SK-N-SH treated with all-trans-retinoic acid at 6 μM for 48 hours (cell line): ENCODE measurements around the gene TOP1.

ENCODE experiments used
- ATAC-seq: fragments of 200-7000 bp; cut with Tn5 transposase; 3 replicates; pipeline ENCODE4 v1.9.1; 2020; ENCODE audit warnings: mild to moderate bottlenecking, moderate library complexity
- ARNTL ChIP-seq: fragments of 450-650 bp; formaldehyde crosslinking; IDR thresholded peaks from 2 replicates; pipeline ENCODE4 v1.5.0; 2020; ENCODE audit warnings: low read depth, mild to moderate bottlenecking, moderate library complexity, borderline replicate concordance
- CSDC2 ChIP-seq: fragments of 250-450 bp; sonication (Bioruptor Pico); IDR thresholded peaks from 2 replicates; pipeline ENCODE4 v1.5.0; 2020; ENCODE audit warnings: mild to moderate bottlenecking, moderate library complexity
- ESRRG ChIP-seq: fragments of 250-450 bp; sonication (Bioruptor Pico); IDR thresholded peaks from 2 replicates; pipeline ENCODE4 v1.6.1; 2021; ENCODE audit warnings: mild to moderate bottlenecking
- GLIS3 ChIP-seq: fragments of 250-450 bp; sonication (Bioruptor Pico); IDR thresholded peaks from 2 replicates; pipeline ENCODE4 v1.5.0; 2020; ENCODE audit warnings: mild to moderate bottlenecking, moderate library complexity
- ISL1 ChIP-seq: fragments of 250-450 bp; sonication (Bioruptor Pico); IDR thresholded peaks from 2 replicates; pipeline ENCODE4 v2.1.2; 2022; ENCODE audit warnings: mild to moderate bottlenecking, moderate library complexity
- PPARA ChIP-seq: fragments of 250-450 bp; sonication (Bioruptor Pico); IDR thresholded peaks from 2 replicates; pipeline ENCODE4 v1.5.0; 2020; ENCODE audit warnings: mild to moderate bottlenecking, borderline replicate concordance
- RARB ChIP-seq: fragments of 250-450 bp; sonication (Bioruptor Pico); IDR thresholded peaks from 2 replicates; pipeline ENCODE4 v1.8.0; 2021; ENCODE audit warnings: mild to moderate bottlenecking, moderate library complexity
- TCF4 ChIP-seq: fragments of 250-450 bp; sonication (Bioruptor Pico); IDR thresholded peaks from 2 replicates; pipeline ENCODE4 v1.8.0; 2021; ENCODE audit warnings: mild to moderate bottlenecking, moderate library complexity, borderline replicate concordance
- TOX ChIP-seq: fragments of 250-450 bp; sonication (Bioruptor Pico); IDR thresholded peaks from 2 replicates; pipeline ENCODE4 v1.8.0; 2021; ENCODE audit warnings: mild to moderate bottlenecking, moderate library complexity, borderline replicate concordance
- ZFP3 ChIP-seq: fragments of 250-450 bp; sonication (Bioruptor Pico); IDR thresholded peaks from 2 replicates; pipeline ENCODE4 v1.5.0; 2020; ENCODE audit warnings: mild to moderate bottlenecking, moderate library complexity
- ZFP30 ChIP-seq: fragments of 450-650 bp; formaldehyde crosslinking; IDR thresholded peaks from 2 replicates; pipeline ENCODE4 v1.5.0; 2022; ENCODE audit warnings: mild to moderate bottlenecking, moderate library complexity
- ZNF70 ChIP-seq: fragments of 450-650 bp; formaldehyde crosslinking; IDR thresholded peaks from 2 replicates; pipeline ENCODE4 v1.5.0; 2020; ENCODE audit warnings: mild to moderate bottlenecking, moderate library complexity
- TF ChIP-seq, protein P1 (sequence below): fragments of 250-450 bp; sonication (Bioruptor Pico); IDR thresholded peaks from 2 replicates; pipeline ENCODE4 v1.5.1; 2020; ENCODE audit warnings: low read depth, mild to moderate bottlenecking, moderate library complexity
- TF ChIP-seq, protein P2 (sequence below): fragments of 250-450 bp; sonication (Bioruptor Pico); IDR thresholded peaks from 2 replicates; pipeline ENCODE4 v1.8.0; 2021; ENCODE audit warnings: low read depth, mild to moderate bottlenecking, moderate library complexity, borderline replicate concordance
- TF ChIP-seq, protein P3 (sequence below): fragments of 250-450 bp; sonication (Bioruptor Pico); IDR thresholded peaks from 2 replicates; pipeline ENCODE4 v1.5.0; 2020; ENCODE audit warnings: mild to moderate bottlenecking, moderate library complexity
- TF ChIP-seq, protein P4 (sequence below): fragments of 250-450 bp; sonication (Bioruptor Pico); IDR thresholded peaks from 2 replicates; pipeline ENCODE4 v1.8.0; 2020; ENCODE audit warnings: mild to moderate bottlenecking, moderate library complexity, borderline replicate concordance

TOP1 gene

DNA sequence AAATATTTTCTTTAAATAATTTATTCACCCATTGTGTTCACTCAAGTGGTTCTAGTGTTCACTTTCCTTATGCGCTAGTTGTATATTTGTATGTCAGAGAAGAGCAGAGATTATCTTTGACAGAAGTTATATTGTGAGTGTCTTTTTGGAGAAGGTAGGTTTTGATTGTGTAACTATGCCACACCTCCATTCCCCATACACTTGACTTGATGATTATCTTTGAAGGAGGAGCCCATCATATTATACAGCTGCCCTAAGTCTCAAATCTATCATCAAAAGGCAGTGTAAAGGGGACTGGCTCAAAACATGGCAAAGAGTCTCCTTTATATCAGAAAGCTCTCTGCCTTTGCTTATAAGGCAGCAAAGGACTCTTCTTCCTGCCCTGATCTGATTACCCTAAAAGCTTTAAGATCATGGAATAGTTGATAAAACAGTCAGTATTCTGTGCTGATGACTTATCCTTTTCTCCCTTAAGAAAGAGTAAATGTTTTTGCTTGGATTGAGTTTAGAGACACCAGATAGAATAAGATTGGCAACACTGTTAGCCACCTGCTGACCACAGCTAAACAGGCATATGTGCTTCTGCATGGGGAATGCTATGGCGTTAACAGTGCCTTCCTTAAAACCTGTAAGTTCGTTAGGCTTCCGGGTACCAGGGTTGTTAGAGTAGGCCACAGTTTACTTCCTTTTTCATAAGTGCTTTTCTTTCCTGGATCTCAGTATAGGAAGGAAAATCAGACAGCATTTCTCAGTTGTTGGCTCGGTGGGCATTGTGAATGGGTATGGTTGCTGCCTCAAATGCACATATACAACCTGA is 22.6 kb downstream of the TOP1 start (continued):
- no peak for TF ChIP-seq TOX (CRISPR knock-in tag)

DNA sequence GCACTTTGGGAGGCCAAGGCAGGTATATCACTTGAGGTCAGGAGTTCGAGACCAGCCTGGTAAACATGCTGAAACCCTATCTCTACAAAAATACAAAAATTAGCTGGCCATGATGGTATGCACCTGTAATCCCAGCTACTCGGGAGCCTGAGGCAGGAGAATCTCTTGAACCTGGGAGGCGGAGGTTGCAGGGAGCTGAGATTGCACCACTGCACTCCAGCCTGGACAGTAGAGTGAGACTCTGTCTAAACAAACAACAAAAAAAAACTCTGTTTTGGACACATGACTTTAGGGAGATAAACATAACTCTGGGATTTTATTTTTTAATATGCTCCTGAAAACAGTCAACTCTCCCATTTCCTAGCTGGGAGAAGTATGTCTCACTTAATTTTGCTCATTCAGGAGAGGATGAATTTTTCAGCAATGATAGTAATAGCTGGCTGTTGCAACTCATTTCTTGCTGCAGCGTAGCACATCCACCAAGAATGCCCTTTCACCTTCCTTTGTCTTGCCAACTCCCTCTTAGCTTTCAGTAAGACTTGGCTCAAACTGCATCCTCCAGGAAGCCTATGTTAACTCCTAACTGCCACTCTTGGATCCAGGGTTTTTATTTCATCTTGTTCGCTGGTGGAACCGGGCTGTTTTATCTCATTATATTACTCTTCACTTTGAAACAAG is 24.3 kb downstream of the TOP1 start:
- TF ChIP-seq, protein P1, sequence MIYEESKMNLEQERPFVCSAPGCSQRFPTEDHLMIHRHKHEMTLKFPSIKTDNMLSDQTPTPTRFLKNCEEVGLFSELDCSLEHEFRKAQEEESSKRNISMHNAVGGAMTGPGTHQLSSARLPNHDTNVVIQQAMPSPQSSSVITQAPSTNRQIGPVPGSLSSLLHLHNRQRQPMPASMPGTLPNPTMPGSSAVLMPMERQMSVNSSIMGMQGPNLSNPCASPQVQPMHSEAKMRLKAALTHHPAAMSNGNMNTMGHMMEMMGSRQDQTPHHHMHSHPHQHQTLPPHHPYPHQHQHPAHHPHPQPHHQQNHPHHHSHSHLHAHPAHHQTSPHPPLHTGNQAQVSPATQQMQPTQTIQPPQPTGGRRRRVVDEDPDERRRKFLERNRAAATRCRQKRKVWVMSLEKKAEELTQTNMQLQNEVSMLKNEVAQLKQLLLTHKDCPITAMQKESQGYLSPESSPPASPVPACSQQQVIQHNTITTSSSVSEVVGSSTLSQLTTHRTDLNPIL (CRISPR knock-in tag): no peak
- TF ChIP-seq, protein P2, sequence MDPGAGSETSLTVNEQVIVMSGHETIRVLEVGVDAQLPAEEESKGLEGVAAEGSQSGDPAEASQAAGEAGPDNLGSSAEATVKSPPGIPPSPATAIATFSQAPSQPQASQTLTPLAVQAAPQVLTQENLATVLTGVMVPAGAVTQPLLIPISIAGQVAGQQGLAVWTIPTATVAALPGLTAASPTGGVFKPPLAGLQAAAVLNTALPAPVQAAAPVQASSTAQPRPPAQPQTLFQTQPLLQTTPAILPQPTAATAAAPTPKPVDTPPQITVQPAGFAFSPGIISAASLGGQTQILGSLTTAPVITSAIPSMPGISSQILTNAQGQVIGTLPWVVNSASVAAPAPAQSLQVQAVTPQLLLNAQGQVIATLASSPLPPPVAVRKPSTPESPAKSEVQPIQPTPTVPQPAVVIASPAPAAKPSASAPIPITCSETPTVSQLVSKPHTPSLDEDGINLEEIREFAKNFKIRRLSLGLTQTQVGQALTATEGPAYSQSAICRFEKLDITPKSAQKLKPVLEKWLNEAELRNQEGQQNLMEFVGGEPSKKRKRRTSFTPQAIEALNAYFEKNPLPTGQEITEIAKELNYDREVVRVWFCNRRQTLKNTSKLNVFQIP (CRISPR knock-in tag): no peak
- no peak for TF ChIP-seq TOX (CRISPR knock-in tag)
- no peak for TF ChIP-seq ISL1 (CRISPR knock-in tag)
- no peak for TF ChIP-seq ARNTL
- no peak for TF ChIP-seq TCF4 (CRISPR knock-in tag)
- TF ChIP-seq GLIS3 (CRISPR knock-in tag): no peak
- no peak for TF ChIP-seq ESRRG (CRISPR knock-in tag)
- TF ChIP-seq PPARA (CRISPR knock-in tag): no peak
- no peak for TF ChIP-seq ZNF70 (CRISPR knock-in tag)
- TF ChIP-seq CSDC2 (CRISPR knock-in tag): no peak
- no peak for TF ChIP-seq ZFP3
- TF ChIP-seq ZFP30 (CRISPR knock-in tag): no peak
- TF ChIP-seq, protein P3, sequence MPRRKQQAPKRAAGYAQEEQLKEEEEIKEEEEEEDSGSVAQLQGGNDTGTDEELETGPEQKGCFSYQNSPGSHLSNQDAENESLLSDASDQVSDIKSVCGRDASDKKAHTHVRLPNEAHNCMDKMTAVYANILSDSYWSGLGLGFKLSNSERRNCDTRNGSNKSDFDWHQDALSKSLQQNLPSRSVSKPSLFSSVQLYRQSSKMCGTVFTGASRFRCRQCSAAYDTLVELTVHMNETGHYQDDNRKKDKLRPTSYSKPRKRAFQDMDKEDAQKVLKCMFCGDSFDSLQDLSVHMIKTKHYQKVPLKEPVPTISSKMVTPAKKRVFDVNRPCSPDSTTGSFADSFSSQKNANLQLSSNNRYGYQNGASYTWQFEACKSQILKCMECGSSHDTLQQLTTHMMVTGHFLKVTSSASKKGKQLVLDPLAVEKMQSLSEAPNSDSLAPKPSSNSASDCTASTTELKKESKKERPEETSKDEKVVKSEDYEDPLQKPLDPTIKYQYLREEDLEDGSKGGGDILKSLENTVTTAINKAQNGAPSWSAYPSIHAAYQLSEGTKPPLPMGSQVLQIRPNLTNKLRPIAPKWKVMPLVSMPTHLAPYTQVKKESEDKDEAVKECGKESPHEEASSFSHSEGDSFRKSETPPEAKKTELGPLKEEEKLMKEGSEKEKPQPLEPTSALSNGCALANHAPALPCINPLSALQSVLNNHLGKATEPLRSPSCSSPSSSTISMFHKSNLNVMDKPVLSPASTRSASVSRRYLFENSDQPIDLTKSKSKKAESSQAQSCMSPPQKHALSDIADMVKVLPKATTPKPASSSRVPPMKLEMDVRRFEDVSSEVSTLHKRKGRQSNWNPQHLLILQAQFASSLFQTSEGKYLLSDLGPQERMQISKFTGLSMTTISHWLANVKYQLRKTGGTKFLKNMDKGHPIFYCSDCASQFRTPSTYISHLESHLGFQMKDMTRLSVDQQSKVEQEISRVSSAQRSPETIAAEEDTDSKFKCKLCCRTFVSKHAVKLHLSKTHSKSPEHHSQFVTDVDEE (CRISPR knock-in tag): no peak
- peak; percentile 28; the same call in 2 of the 3 replicates for ATAC-seq

DNA sequence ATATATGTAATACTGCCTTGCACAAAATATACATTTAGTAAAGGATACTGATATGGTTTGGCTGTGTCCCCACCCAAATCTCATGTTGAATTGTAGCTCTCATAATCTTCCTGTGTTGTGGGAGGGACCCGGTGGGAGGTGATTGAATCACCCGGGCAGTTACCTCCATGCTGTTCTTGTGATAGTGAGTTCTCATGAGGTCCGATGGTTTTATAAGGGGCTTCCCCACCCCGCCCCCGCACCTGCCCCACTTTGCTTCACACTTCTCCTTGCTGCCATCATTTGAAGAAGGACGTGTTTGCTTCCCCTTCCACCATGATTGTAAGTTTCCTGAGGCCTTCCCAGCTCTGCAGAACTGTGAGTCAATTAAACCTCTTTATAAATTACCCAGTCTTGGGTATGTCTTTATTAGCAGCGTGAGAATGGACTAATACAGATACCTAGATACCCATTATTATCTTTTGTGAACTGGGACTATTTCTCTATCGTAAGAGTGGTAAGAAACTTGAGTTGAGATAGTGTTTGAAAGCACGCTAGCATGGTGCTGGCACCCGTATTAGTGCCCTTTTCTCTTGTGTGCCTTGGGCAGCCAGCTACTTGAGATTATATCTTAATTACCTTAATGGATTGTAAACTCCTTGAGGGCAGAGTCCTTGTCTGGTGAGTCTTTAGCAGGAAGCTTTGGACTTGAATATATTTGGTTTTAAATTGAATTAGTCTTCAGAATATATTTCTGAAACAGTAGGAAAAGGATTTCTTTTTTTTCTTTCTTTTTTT is 25.6 kb downstream of the TOP1 start:
- no peak for ATAC-seq
- TF ChIP-seq, protein P4, sequence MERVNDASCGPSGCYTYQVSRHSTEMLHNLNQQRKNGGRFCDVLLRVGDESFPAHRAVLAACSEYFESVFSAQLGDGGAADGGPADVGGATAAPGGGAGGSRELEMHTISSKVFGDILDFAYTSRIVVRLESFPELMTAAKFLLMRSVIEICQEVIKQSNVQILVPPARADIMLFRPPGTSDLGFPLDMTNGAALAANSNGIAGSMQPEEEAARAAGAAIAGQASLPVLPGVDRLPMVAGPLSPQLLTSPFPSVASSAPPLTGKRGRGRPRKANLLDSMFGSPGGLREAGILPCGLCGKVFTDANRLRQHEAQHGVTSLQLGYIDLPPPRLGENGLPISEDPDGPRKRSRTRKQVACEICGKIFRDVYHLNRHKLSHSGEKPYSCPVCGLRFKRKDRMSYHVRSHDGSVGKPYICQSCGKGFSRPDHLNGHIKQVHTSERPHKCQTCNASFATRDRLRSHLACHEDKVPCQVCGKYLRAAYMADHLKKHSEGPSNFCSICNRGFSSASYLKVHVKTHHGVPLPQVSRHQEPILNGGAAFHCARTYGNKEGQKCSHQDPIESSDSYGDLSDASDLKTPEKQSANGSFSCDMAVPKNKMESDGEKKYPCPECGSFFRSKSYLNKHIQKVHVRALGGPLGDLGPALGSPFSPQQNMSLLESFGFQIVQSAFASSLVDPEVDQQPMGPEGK: no peak
- no peak for TF ChIP-seq RARB
- TF ChIP-seq ESRRG (CRISPR knock-in tag): no peak
- TF ChIP-seq, protein P1 (CRISPR knock-in tag): no peak
- TF ChIP-seq ZFP30 (CRISPR knock-in tag): no peak

DNA sequence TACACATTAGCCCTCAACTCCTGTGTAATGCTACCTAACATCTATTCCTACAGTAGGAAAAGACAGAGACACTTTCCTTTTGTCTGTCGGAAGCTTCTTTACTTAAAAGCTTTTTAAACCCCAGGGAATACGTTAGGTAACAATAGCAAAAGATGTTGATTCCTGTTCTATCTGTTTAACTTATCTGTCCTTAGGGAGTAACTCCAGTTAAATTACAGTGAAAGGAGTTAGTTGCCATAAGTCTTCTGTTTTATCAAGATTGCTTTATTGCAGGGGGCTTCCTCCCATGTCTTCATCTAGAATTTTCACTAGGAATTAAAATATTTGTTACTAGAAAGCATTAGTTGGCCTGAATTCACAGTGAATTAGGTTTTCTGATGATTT is 26.2 kb downstream of the TOP1 start:
- TF ChIP-seq ZFP30 (CRISPR knock-in tag) (no peak), ISL1 (CRISPR knock-in tag) (peak; percentile 79)
- ATAC-seq: no peak
